Femur (tissue), 1 donor: ENCODE results near the gene PANX1.
"Not testable (repeated sequence)": the region's sequence is repeated elsewhere in the genome, so short reads cannot be mapped to it uniquely, and the experiment has no call there.

Experiments
- DNase-seq: peaks from one replicate; pipeline ENCODE4 v3.0.0-alpha.2; 2017

Gene PANX1

DNA sequence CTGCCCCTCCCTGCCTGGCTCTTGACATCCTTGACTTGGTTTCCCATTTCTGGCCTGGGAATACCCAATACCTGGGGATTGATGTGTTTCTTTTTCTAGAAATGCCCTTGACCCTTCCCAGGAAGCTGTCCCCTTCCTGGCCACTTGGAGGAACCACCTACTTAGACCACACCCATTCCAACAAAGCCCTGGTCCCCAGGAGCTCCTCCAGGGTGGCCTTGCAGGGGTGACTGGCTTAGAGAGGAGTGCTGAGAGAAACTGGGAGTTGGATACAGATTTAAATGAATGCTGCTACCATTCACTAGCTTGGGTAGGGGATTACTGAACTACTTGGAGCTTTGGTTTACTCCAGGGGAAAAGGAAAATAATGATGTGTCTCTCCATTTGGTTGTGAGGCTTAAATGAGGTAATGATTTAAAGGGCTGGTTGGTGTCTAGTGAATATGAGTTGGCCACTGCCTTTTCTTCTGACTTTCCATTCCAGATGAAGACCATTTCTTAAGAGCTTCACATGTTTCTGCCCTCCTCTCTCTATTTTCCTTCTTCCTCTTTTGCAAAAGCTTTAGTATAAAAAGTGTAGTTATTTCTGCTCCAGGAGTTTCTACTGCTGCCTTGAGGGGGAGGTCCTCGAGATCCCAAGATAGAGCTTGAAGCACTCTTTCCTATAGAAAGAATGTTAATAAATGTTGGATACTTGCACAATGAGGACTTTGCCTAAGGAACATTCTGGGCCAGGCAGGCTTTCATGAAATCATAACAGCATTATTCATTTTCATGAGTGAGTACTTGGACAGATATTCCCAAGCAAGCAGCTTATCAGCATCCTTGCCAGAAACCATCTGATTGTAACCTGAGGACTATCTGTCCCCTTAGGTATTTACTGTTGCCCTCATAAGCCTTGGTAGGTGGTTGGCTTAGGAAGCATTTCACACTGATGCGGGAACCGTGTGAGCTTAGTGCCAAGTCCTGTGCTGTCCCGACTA is 22.4 kb downstream of the PANX1 start:
- DNase-seq, result no peak

DNA sequence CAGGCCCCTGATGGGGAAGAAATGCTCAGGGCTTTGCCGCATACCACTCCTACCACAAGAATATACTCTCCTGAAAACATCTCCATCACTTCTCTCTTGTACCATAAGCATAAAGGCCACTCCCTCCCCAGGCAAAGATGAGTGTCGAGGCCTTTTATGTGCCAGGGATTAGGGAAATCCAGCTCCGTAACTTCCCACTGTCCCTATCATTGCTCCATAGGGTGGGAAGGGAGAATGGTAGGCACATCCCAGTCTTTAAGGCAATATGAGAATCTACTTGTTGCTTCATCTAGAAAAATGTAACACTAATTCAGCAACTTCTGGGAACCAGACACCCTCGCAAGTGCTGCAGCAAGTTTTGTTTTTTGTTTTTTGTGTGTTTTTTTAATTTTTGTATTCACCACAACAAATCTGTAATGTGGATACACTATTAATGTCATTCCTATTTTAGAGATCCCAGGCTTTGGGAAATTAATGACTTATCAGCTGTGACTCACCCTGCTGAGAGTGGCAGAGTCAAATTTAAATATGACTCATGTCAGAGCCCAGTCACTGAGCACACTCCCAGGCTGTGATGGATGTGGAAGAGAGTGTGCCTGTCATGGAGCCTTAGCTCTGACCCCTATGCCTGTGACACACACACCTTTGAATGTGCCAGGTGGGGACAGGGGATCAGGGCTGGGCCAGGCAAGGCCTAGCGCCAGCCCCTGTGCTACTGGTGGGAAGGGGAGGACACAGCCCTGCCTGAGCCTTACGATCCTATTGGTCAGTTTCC is 23.4 kb downstream of the PANX1 start:
- no peak for DNase-seq

DNA sequence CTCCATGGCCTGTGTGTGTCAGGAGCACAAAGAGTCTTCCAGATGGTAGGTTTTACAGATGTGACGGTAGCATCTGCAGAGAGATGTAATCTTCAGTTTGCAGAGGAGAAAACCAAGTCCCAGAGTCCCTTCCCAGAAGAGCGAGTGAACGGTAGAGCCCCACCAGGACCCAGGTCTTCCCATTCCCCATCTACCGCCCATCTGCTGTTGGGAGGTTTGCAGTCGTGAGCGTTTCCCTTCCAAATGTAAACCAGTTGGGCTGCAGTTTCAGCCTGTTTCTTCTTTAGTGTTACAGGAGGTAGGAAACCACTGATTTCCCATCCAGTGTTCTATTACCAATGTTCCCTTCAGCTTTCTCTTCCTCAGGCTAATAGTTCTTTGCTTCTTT is 24.0 kb downstream of the PANX1 start:
- no peak for DNase-seq

DNA sequence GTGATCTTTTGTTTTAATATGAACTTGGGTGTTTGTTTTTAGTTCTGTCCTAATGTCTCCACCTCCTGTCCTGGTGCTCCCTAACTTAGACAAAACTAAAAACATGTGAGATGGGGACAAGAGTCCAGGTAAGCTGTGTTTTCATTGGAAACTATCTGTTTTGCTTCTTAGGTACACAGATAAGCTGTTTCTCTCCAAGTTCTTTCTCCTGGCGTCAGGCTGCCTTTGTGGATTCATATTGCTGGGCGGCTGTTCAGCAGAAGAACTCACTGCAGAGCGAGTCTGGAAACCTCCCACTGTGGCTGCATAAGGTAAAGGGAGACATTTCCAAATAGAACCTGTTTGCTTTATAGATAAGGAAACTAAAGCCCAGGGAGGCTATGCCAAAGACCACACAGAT is 24.7 kb downstream of the PANX1 start:
- DNase-seq, result no peak

DNA sequence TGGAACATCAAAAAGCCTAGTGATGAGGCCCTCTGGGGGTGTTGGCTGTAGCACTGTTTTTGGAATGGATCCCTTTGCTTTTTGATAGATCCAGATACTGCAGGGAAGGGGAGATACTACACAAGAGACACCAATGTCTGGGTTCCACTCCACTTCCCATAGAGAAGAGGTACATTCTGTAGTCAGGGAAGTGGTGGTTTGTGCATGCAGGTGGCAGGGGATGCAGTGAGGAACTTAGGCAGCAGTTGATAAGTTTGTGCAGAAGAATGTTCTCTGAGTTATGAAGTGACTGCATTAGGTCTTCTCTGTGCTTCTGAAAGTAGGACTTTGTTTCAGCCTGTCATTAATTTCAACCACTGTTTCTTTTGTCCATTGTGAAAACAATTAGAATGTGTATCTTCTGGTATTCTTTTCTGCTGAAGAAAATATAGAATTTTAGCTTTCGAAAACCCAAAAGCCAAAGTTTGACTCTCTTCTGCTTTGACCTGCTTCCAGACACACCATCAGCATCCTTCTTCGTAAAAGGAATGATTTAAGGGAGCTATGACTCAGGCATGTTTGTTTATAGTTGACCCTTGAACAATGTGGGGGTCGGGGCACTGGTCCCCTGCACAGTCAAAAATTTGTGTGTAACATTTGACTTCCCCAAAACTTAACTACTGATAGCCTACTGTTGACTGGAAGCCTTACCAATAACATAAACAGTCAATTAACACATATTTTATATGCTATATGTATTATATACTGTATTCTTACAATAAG is 25.6 kb downstream of the PANX1 start:
- DNase-seq, result no peak

DNA sequence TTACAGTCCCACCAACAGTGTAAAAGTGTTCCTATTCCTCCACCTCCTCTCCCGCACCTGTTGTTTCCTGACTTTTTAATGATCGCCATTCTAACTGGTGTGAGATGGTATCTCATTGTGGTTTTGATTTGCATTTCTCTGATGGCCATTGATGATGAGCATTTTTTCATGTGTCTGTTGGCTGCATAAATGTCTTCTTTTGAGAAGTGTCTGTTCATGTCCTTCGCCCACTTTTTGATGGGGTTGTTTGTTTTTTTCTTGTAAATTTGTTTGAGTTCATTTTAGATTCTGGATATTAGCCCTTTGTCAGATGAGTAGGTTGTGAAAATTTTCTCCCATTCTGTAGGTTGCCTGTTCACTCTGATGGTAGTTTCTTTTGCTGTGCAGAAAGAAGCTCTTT is 28.7 kb downstream of the PANX1 start:
- not testable (repeated sequence) for DNase-seq

DNA sequence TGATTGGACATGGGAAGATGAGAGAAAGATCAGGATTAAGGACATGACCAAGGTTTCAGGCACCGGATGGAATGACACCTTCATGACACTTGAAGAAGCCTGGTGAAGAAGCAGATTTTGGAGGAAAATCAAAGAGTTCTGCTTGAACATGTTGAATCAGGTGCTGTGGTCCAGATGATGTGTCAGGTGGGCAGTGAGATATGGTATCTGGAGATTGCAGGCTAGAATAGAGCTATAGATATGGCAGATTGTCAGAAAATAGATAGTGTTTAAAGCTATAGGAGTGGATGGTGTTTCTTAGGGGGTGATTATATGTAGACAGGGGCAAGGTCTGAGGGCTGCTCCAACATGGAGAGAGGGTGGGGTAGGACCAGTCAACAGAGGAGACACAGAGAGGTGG is 40.2 kb downstream of the PANX1 start:
- no peak for DNase-seq

DNA sequence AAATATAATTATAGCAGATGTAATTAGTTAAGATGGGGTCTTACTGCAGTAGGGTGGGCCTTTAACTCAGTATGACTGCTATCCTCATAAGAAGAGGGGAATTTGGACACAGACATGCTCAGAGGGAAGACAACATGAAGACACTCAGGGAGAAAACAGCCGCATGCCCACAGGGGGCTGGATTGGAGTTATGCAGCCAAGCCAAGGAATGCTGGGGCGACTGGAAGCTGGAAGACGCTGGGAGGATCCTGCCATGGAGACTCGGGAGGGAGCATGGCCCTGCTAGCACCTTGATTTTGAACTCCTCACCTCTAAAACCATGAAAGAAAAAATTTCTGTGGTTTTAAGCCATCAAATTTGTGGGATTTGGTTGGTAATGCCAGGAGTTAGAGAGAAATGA is 40.9 kb downstream of the PANX1 start:
- no peak for DNase-seq

DNA sequence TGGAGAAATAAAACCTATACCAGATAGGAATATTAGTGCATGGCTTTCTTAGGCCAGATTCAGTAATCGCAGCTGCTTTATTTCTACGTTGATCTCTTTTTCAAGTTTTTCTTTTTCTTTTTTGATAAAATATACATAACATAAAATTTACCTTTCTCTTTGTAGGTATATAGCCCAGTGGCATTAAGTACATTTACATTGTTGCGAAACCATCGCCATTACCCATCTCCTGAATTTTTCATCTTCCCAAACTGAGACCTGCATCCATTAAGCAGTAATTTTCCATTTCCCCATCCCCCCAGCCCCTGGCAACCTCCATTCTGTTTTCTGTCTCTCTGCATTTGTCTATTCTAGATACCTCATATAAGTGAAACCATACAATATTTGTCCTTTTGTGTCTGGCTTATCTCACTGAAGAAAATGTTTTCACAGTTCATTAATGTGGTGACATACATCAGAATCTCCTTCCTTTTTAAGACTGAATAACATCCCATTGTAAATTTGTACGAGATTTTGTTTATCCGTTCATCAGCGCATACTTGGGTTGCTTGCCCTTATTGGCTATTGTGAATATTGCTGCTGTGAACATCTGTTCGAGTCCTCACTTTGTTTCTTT is 41.4 kb downstream of the PANX1 start:
- no peak for DNase-seq

DNA sequence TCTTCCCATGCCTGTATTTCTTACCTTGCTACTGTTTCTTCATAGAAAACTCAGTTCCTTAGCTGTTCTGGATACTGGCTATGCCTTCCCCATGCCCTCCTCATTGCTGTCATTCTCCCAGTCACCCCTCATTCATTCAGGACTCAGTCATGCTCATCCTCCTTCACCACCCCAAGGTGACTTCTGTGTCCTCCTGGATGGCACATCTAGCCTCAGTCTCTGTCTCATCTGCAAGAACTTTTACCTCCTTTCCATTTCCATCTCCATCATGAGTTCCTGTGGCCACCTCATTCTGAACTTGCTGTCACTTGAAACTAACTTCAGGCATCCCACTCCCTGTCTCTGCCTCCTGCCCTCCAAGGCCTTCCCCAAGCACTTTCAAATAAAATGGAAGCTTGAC is 42.3 kb downstream of the PANX1 start:
- DNase-seq, result no peak

DNA sequence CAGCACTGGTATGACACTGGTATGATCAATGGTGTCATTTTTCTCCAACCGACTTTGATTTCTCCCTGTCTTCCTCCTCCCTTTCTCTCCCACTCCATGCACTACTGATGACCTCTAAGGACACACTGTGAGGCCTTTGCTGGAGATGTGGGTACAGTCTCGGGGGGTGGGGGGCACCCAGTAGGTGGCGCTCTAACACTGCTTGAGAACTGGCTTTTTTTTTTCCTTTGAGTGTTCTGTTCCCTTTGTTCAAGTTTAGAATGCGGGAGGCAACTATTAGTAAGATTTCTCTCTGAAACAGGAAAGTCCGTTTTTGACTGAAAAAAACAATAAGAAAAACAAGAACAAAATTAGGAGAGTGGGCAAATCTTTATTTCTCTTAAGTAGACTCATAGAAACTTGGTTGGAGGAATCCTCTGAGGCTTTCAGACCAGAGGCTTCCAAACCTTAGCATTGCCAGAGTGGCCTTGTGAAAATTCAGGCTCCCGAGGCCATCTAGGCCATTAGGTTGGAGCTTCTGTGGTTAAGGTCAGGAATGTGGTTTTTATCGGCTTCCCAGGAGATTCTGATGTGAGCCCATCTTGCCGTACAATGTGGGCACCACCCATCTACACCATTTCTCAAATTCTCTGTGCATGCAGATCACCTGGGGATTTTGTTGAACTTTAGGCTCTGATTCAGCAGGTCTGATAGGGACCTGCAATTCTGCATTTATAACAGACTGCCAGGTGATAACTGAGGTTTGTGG is 43.2 kb downstream of the PANX1 start:
- no peak for DNase-seq

DNA sequence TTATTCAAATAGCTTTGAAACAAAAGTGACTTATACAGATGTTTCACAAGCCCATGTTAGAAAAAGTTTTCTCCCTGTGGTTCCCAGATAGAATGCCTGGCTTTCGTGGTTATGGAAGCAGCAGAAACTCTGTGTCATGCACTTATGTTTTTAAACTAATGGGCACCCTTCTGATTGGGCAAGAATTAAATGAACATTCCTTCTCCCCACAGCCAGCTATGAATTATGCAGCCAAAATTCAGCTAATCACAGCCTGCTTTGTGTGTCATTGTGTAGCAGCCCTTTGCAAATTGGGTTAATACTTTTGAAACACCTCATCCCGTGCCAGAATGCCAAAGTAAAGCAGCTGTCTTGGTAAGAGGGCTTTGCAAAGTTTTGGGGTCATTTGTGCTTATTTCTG is 46.9 kb downstream of the PANX1 start:
- DNase-seq, result no peak

DNA sequence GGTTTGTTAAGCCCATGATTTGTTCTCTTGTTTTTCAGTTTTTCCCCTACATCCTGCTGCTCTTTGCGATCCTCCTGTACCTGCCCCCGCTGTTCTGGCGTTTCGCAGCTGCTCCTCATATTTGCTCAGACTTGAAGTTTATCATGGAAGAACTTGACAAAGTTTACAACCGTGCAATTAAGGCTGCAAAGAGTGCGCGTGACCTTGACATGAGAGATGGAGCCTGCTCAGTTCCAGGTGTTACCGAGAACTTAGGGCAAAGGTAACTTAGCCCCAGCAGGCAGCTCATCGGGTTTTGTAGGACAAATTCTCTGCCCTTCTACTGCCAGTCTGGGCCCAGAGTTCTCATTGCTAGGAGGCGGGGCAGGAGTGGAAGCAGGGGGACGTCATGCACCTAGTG is 49.7 kb downstream of the PANX1 start:
- no peak for DNase-seq

DNA sequence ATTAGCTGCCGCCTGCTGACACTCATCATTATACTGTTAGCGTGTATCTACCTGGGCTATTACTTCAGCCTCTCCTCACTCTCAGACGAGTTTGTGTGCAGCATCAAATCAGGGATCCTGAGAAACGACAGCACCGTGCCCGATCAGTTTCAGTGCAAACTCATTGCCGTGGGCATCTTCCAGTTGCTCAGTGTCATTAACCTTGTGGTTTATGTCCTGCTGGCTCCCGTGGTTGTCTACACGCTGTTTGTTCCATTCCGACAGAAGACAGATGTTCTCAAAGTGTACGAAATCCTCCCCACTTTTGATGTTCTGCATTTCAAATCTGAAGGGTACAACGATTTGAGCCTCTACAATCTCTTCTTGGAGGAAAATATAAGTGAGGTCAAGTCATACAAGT is 51.1 kb downstream of the PANX1 start:
- DNase-seq, result no peak

DNA sequence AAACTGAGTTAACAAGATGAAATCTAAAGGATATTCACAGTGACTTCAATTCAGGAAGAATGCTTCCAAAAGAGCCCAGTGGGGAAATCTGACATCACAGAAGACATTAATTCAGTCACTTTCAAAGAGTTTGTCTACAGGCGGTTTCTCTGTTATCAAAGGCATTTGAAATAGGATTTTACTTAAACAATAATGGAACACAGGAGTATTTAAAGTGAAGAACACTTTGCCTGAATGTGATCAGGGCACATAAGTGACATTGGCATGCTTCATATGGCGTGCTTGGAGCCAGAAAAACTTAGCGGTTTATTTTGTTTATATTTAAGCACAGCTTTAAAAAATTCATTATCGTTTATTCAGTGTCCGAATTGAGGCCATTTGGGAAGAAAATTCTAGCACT is 52.9 kb downstream of the PANX1 start:
- no peak for DNase-seq

DNA sequence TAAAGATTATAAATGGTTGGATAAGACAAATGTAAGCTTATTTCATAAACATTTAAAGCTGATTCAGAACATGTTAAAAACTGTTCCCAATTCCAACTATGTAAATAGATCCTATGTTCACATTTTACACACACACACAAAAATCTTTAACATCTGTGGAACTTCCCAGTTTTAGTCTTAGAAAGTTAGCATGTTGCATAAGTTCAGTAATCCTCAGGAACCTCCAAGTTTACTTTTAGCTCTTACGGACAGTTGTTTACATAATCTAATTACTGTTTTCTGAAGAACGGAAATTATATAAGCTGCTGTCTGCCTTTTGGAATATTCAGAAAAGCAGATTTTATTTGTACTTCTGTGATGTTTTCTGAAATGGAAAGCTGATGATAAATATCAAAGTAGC is 53.3 kb downstream of the PANX1 start:
- DNase-seq, result no peak

DNA sequence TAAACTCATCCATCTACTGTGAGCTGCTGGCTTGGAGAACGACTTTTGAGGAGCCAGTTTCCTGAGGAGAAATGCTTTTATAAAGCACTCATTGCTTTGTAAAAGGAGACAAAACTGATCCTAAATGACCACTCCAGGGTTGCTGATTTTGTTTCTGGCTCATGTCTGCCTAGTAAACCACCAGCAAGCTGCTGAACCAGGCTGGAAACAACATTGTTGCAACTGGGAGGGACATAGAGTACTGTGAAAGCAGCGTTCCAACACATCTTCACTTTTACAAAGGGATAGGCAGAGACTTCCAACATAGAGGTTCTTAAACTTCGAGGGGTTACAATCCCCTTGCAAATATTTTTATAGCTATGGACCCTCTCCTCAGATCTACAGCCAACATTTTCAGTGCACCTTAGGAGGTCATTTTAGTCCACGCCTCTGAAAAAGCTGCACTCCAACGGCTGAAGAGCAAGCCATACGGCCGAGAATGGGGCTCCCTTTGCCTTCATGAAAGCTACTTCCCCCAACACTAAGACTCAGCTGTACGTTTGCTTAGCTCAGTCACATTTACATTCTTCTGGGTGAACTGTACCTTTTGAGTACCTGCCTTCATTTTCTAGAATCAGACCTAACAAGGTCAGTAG is 54.7 kb downstream of the PANX1 start:
- no peak for DNase-seq

DNA sequence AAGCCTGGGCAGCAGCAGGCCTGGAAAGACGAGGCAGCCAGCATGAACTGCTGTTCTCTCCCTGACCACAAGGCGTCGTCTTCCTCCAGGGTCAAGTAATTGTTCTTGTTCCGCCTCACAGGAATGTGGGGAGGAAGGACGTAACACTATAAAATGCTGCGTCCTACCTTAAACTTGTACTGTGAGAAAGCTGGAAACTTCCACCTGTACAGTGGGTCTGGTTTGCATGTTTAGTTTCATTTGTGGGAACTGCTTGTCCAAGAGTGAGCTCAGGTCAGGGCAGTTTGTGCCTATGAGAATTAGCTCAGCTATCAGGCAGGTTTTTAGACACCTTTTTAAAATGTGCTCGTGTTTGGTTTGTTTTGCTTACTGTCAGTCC is 55.2 kb downstream of the PANX1 start:
- DNase-seq, result peak; percentile 71

DNA sequence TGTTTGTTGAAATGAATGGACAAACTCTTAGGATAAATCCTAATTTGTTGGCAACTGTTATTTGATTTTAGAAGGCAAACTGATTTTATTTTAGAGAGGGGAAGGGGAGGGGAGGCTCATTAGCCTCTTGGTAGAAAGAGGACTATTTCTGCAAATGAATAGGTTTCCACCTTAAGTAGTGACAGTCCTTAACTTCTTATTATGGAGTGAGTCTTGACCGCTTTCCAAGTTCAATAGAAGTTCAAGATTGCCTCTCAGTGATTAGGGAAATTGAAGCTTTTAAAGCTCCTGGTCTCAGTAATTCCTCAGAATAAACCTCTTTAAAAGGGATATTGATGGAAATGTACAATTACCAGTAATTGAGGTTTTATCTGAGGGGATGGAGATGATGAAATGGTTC is 55.7 kb downstream of the PANX1 start:
- DNase-seq, result no peak

DNA sequence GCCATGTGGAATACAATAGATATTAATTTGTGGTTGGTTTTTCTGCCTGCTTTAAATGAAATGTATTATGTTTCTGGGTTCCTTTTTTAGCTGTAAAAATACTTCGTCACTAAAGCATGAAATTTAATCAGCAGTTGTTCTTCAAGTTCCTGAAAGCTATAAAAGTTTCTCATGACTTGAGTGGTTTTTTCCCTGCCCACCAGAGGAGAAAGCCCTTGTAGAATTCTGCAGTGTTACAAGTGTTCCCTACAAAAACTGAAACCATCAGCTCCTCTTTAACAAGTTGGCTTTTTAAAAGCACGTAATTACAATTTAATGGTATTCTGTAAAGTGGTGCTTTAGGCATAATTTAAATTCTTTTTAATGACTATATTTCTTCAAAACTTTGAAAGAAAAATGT is 56.2 kb downstream of the PANX1 start:
- DNase-seq, result no peak

DNA sequence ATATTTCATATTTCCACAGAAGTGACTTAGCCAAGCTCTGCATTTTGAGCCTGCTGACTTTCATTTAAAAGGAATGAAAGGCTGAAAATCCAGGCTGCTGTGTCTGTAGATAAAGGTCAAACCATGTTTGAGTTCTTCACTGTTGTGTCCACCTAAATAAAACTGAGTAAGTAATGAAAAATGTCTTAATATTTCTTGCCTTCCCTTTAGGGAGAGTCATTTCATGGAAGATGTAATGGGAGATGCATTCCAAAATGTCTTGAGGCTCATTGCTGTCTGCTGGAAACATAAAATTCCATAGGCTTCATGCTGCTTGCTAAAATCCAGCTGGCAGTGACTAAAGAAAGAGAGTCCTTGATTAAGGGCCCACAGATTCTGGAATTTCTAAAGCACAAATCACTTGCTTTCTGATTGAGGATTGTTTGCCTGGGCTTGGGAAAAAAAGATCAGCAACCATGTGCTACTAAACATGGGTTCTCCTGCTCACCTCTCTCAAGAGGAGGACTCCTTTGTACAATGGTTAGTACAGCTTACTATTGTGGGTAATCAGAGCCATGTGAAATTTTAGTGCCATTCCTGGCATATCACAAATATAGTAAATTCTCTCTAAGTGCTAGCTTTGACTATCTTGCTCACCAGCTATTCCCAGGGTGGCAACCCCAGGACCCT is 56.9 kb downstream of the PANX1 start:
- DNase-seq, result no peak
